ENCODE results near the gene AP3D1. TPM values are rescaled to one million over a fixed set of nuclear protein-coding genes. Genes with fewer than 3 reads are reported as not detected.
A peak's percentile ranks its signal among the peaks of the same experiment; 100 is the strongest.

The AP3D1 gene
- total RNA-seq, 2 experiments from 2014 or later, result 41.8 to 41.9 TPM

- H3K4me3 Mint-ChIP-seq, result peak overlapping the region; percentile 94
- H3K4me3 ChIP-seq (ENCODE audit: low read length), result peak overlapping the region; percentile 34
- H3K27ac Mint-ChIP-seq, result peak overlapping the region; percentile 93
- CTCF ChIA-PET, result interaction anchor here (0.7 to 2.7 kb wide), 5 partner anchors 9 to 106 kb away, joined by 3 to 16 read pairs (median 3); partner anchors contain the start of gene MOB3A
- DNase-seq, result peak in 9 of 14 experiments; percentile 34 to 90 (median 57)
- peaks cover 78% of the 10 kb centered on the region for H3K4me1 ChIP-seq (ENCODE audit: insufficient read depth, low read length)
- intact Hi-C loops (cut with DNase I, micrococcal nuclease), result loop anchor here (1.0 to 5.0 kb wide), 4 partner anchors 9 to 44 kb away; partner anchors contain the start of genes BTBD2 (in 2 of the 2), IZUMO4 (in 1 of the 2) and MOB3A (in 1 of the 2)
- H3K27me3 ChIP-seq (ENCODE audit: control insufficient read depth in 1 of 2, insufficient read depth in 2 of 2, low read length in 2 of 2), result no peaks in the 10 kb centered on the region
- H3K27me3 Mint-ChIP-seq, result no peaks in the 10 kb centered on the region
- no peaks in the 10 kb centered on the region for H3K9me3 Mint-ChIP-seq
- peaks cover 42% of the 10 kb centered on the region for H3K4me1 Mint-ChIP-seq (ENCODE audit: low read depth)
- no peaks in the 10 kb centered on the region for H3K9me3 ChIP-seq (ENCODE audit: control insufficient read depth in 1 of 2, insufficient read depth in 1 of 2, low read length in 2 of 2)
- peaks cover 22% of the 10 kb centered on the region for H3K36me3 Mint-ChIP-seq (ENCODE audit: low read depth)
- peak overlapping the region; percentile 72 to 87 for H3K27ac ChIP-seq (ENCODE audit: low read depth in 1 of 2, low read length in 2 of 2)
- POLR2A ChIA-PET, result interaction anchor here (0.6 to 3.7 kb wide), 21 partner anchors 10 to 427 kb away, joined by 3 to 27 read pairs (median 3); partner anchors contain the start of genes IZUMO4 and MOB3A
- TF ChIP-seq CTCF (IDR thresholded peaks at IDR 0.05), result no peak
- H3K36me3 ChIP-seq (ENCODE audit: insufficient read depth, low read length), result peaks cover 27% of the 10 kb centered on the region
- peak; percentile 30 for ATAC-seq (ENCODE audit: poor library complexity)
These were observed 99.3 kb downstream of the AP3D1 start for GRCh38 chr19:2051773-2052704.

- H3K9me3 Mint-ChIP-seq, result no peaks in the 10 kb centered on the region
- peaks cover 35% of the 10 kb centered on the region for H3K36me3 ChIP-seq (ENCODE audit: insufficient read depth, low read length)
- H3K9me3 ChIP-seq (ENCODE audit: control insufficient read depth in 1 of 2, insufficient read depth in 1 of 2, low read length in 2 of 2), result no peaks in the 10 kb centered on the region
- intact Hi-C loops (cut with DNase I, micrococcal nuclease), result loop anchor here (1.0 to 5.0 kb wide), 3 partner anchors 10 to 45 kb away; partner anchors contain the start of genes BTBD2 (in 2 of the 2), IZUMO4 (in 1 of the 2) and MOB3A (in 1 of the 2)
- no peaks in the 10 kb centered on the region for H3K27me3 ChIP-seq (ENCODE audit: control insufficient read depth in 1 of 2, insufficient read depth in 2 of 2, low read length in 2 of 2)
- peak within 1 kb of the TSS; percentile 83 to 87 for H3K27ac ChIP-seq (ENCODE audit: low read depth in 1 of 2, low read length in 2 of 2)
- H3K4me1 ChIP-seq (ENCODE audit: insufficient read depth, low read length), result peaks cover 78% of the 10 kb centered on the region
- peak within 1 kb of the TSS; percentile 99 for H3K4me3 ChIP-seq (ENCODE audit: low read length)
- peaks cover 37% of the 10 kb centered on the region for H3K4me1 Mint-ChIP-seq (ENCODE audit: low read depth)
- ChIA-PET CTCF (interaction anchor here (0.7 to 2.7 kb wide), 2 partner anchors 10 to 19 kb away, joined by 3 to 16 read pairs; no protein-coding TSS in a partner anchor), POLR2A (interaction anchor here (0.6 to 3.7 kb wide), 17 partner anchors 9 to 427 kb away, joined by 3 to 27 read pairs (median 4); partner anchors contain the start of genes IZUMO4 and MOB3A)
- peak within 1 kb of the TSS; percentile 93 for H3K27ac Mint-ChIP-seq
- ATAC-seq (ENCODE audit: poor library complexity) (peak; percentile 81), DNase-seq (peak; percentile 88 to 98 (median 95))
- peak within 1 kb of the TSS; percentile 94 for H3K4me3 Mint-ChIP-seq
- no peaks in the 10 kb centered on the region for H3K27me3 Mint-ChIP-seq
- H3K36me3 Mint-ChIP-seq (ENCODE audit: low read depth), result peaks cover 26% of the 10 kb centered on the region
- peak; percentile 32 for TF ChIP-seq CTCF (IDR thresholded peaks at IDR 0.05)
These were observed 100.2 kb downstream of the AP3D1 start, which contains the start of gene MKNK2 for GRCh38 chr19:2050991-2051772. MKNK2 (minus strand) TSS chr19:2051244; CDS start chr19:2050851, 393 bp downstream.

Other genes with a start within 250 kb of the AP3D1 start
- 1 to 10 TPM; 7.9 to 8.2 TPM for gene ADAT3, start 246.2 kb downstream of the AP3D1 start, total RNA-seq
- 10 to 100 TPM; 12.7 to 15.4 TPM for gene SCAMP4, start 246.2 kb downstream of the AP3D1 start, total RNA-seq
- 100 to 1,000 TPM; 122 to 127 TPM for gene CSNK1G2, start 210.4 kb downstream of the AP3D1 start, total RNA-seq
- gene BTBD2, start 135.9 kb downstream of the AP3D1 start, total RNA-seq, result 10 to 100 TPM; 44.4 to 44.9 TPM
- gene MKNK2, start 100.3 kb downstream of the AP3D1 start, total RNA-seq, result 100 to 1,000 TPM; 325 to 347 TPM
- 10 to 100 TPM; 96.4 to 97.3 TPM for gene MOB3A, start 55.2 kb downstream of the AP3D1 start, total RNA-seq
- 10 to 100 TPM; 17.4 to 17.9 TPM for gene IZUMO4, start 54.7 kb downstream of the AP3D1 start, total RNA-seq
- 10 to 100 TPM; 20.9 to 24.8 TPM for gene DOT1L, start 12.4 kb upstream of the AP3D1 start, total RNA-seq
- 10 to 100 TPM; 21.4 to 23.2 TPM for gene PLEKHJ1, start 84.8 kb upstream of the AP3D1 start, total RNA-seq
- gene SF3A2, start 85.3 kb upstream of the AP3D1 start, total RNA-seq, result 100 to 1,000 TPM; 186 to 194 TPM
- 1 to 10 TPM; 3.3 to 3.5 TPM for gene AMH, start 97.8 kb upstream of the AP3D1 start, total RNA-seq
- under 1 TPM; 0.56 to 0.58 TPM for gene JSRP1, start 104.9 kb upstream of the AP3D1 start, total RNA-seq
- not detected for gene PEAK3, start 130.6 kb upstream of the AP3D1 start, total RNA-seq
- under 1 TPM; 0.33 to 0.39 TPM for gene LINGO3, start 156.6 kb upstream of the AP3D1 start, total RNA-seq
- 10 to 100 TPM; 73.6 to 80.1 TPM for gene LSM7, start 177.0 kb upstream of the AP3D1 start, total RNA-seq
- 100 to 1,000 TPM; 106 to 111 TPM for gene SPPL2B, start 177.1 kb upstream of the AP3D1 start, total RNA-seq
- gene TMPRSS9, start 208.7 kb upstream of the AP3D1 start, total RNA-seq, result not detected